ENCODE results near the gene ITPRIPL2. TPM values are rescaled to one million over a fixed set of nuclear protein-coding genes. Genes with fewer than 3 reads are reported as not detected.

ITPRIPL2 gene
- polyA plus RNA-seq, 1 donor (not counting 4 experiments of a cell fraction or from before 2014, with no cell fraction given), result 5.9 TPM

GRCh38 chr16:19116711-19117449 is 3.1 kb downstream of the ITPRIPL2 start:
- FAIRE-seq, result no peak
- Histone ChIP-seq H2AFZ (ENCODE audit: control insufficient read depth, low read length) (no peak overlapping the region), H3K79me2 (ENCODE audit: control insufficient read depth, insufficient read depth, low read length) (peaks cover 5% of the 10 kb centered on the region), H3K9me1 (ENCODE audit: control insufficient read depth, extremely low read depth, insufficient read depth, low read length) (peaks cover 6% of the 10 kb centered on the region), H3K9me3 (ENCODE audit: control insufficient read depth, low read depth, low read length) (no peaks in the 10 kb centered on the region), H3K27ac (ENCODE audit: control insufficient read depth, insufficient read depth, low read length) (no peak overlapping the region), H3K9ac (ENCODE audit: control insufficient read depth, extremely low read depth, insufficient read depth, low read length) (no peak overlapping the region), H4K20me1 (ENCODE audit: control insufficient read depth, extremely low read depth, insufficient read depth, low read length) (peaks cover 4% of the 10 kb centered on the region), H3K27me3 (ENCODE audit: control insufficient read depth, extremely low read depth, insufficient read depth, low read length) (no peaks in the 10 kb centered on the region), H3K4me2 (ENCODE audit: control insufficient read depth, extremely low read depth, insufficient read depth, low read depth, low read length) (peak overlapping the region; percentile 47), H3K36me3 (ENCODE audit: control insufficient read depth in 2 of 2, extremely low read depth in 1 of 2, insufficient read depth in 2 of 2, low read length in 2 of 2) (no peaks in the 10 kb centered on the region), H3K4me3 (ENCODE audit: control insufficient read depth in 2 of 3, extremely low read depth in 1 of 3, insufficient read depth in 2 of 3, low read depth in 1 of 3, low read length in 3 of 3) (no peak overlapping the region), H3K4me1 (ENCODE audit: control insufficient read depth, extremely low read depth, insufficient read depth, low read length) (peaks cover 64% of the 10 kb centered on the region)
- DNase-seq (ENCODE audit: low read depth, low spot score), result no peak
- TF ChIP-seq CTCF (optimal IDR thresholded peaks at IDR 0.05 in 1 of 3, IDR thresholded peaks at IDR 0.05 in 1 of 3, conservative IDR thresholded peaks at IDR 0.05 in 1 of 3; ENCODE audit: extremely low read depth in 1 of 3, insufficient read depth in 2 of 3, low read length in 3 of 3) (no peak), EZH2 (IDR thresholded peaks at IDR 0.05; ENCODE audit: low read length) (no peak)
- dilution Hi-C loops (cut with MboI; ENCODE audit: extremely low pct_ligation_motif_present, low sequenced_read_pairs), result no loop called here

GRCh38 chr16:19118938-19119431 is 5.2 kb downstream of the ITPRIPL2 start:
- H4K20me1 ChIP-seq (ENCODE audit: control insufficient read depth, extremely low read depth, insufficient read depth, low read length), result peaks cover 4% of the 10 kb centered on the region
- TF ChIP-seq EZH2 (IDR thresholded peaks at IDR 0.05; ENCODE audit: low read length) (no peak), CTCF (optimal IDR thresholded peaks at IDR 0.05 in 1 of 3, IDR thresholded peaks at IDR 0.05 in 1 of 3, conservative IDR thresholded peaks at IDR 0.05 in 1 of 3; ENCODE audit: extremely low read depth in 1 of 3, insufficient read depth in 2 of 3, low read length in 3 of 3) (no peak)
- peaks cover 63% of the 10 kb centered on the region for H3K4me1 ChIP-seq (ENCODE audit: control insufficient read depth, extremely low read depth, insufficient read depth, low read length)
- peak overlapping the region; percentile 68 for H3K27ac ChIP-seq (ENCODE audit: control insufficient read depth, insufficient read depth, low read length)
- DNase-seq (ENCODE audit: low read depth, low spot score), result no peak
- H3K27me3 ChIP-seq (ENCODE audit: control insufficient read depth, extremely low read depth, insufficient read depth, low read length), result no peaks in the 10 kb centered on the region
- peak; percentile 44 for FAIRE-seq
- peak overlapping the region; percentile 41 for H2AFZ ChIP-seq (ENCODE audit: control insufficient read depth, low read length)
- dilution Hi-C loops (cut with MboI; ENCODE audit: extremely low pct_ligation_motif_present, low sequenced_read_pairs), result no loop called here
- peak overlapping the region; percentile 13 to 45 (median 39) for H3K4me3 ChIP-seq (ENCODE audit: control insufficient read depth in 2 of 3, extremely low read depth in 1 of 3, insufficient read depth in 2 of 3, low read depth in 1 of 3, low read length in 3 of 3)
- H3K36me3 ChIP-seq (ENCODE audit: control insufficient read depth in 2 of 2, extremely low read depth in 1 of 2, insufficient read depth in 2 of 2, low read length in 2 of 2), result no peaks in the 10 kb centered on the region
- H3K9me3 ChIP-seq (ENCODE audit: control insufficient read depth, low read depth, low read length), result no peaks in the 10 kb centered on the region
- H3K79me2 ChIP-seq (ENCODE audit: control insufficient read depth, insufficient read depth, low read length), result peaks cover 5% of the 10 kb centered on the region
- H3K9ac ChIP-seq (ENCODE audit: control insufficient read depth, extremely low read depth, insufficient read depth, low read length), result peak overlapping the region; percentile 70
- peaks cover 6% of the 10 kb centered on the region for H3K9me1 ChIP-seq (ENCODE audit: control insufficient read depth, extremely low read depth, insufficient read depth, low read length)
- H3K4me2 ChIP-seq (ENCODE audit: control insufficient read depth, extremely low read depth, insufficient read depth, low read depth, low read length), result peak overlapping the region; percentile 77
